GM21576 (cell line): ENCODE measurements around the gene HLA-DRA.
"Not testable (repeated sequence)": the region's sequence is repeated elsewhere in the genome, so short reads cannot be mapped to it uniquely, and the experiment has no call there.

Source experiments
- ATAC-seq: cut with Tn5 transposase; IDR thresholded peaks from one replicate; pipeline ENCODE4 v1.9.1; 2021; ENCODE audit warnings: mild to moderate bottlenecking, moderate library complexity; ENCODE audit not compliant: unreplicated experiment

The HLA-DRA gene

GRCh38 chr6:32430179-32430578 lies 9.5 kb upstream of the HLA-DRA start:
- ATAC-seq: no peak

- ATAC-seq: no peak
These were observed 8.5 kb upstream of the HLA-DRA start for GRCh38 chr6:32431142-32431541.

- ATAC-seq: no peak
These were observed 7.6 kb upstream of the HLA-DRA start for GRCh38 chr6:32432050-32432450.

- ATAC-seq: not testable (repeated sequence)
These were observed 5.7 kb upstream of the HLA-DRA start for GRCh38 chr6:32433950-32434349.

DNA sequence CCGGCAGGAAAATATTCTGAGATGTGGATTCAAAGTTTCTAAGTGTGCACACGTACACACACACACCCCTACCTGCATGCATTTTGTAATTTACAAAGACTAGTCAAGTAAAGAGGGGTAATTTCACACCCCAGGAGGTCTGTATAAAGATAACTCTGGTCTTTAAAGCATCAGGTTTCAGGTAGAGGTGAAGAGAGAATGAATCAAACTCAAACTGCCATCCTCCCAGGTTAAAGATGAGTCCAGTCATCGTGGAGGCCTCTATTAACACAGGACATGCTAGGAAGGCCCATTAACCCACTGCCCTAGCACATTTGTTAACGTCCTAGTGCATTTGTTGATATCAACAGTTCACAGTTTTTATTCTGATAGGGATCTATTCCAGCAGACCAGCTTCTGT lies 3.5 kb upstream of the HLA-DRA start:
- ATAC-seq: no peak

DNA sequence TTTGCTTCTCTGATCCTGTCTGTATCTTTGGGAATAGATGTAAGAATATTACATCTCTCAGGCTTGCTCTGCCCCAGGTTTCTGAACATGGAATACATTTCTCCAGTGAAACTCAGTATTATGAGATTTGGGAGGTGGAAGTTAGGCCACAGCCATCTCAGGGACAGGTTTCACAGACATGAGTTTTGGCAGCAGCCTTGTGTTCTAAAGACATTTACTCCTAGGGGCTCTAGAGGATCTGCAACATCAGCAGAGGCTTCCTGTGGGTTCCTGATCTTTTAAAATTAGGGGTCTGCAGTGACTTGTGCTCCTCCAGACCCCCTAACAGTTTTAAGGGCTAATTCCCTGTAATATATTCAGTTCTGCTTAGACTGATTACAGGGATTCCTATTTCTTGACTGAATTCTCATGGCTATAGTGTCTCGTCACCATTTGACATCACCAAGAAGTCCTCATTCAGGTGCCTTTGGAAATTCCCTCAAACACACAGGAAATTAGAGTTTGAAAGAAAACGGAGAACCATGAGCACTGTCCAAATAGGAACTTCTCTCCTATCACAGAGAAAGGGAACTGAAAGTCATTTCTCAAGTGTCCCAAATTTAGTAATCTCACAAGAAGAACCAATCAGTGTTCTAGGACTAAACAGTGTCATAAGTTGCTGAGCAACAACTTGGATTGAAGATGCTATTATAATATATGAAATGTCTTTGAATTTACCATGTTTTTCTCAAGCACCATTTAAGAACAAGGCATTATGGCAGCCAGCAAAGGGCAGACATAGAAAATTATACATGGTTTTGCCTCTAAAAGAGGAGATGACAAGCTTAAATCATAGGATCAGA lies 2.5 kb upstream of the HLA-DRA start:
- peak; percentile 50 for ATAC-seq

- no peak for ATAC-seq
These were observed 548 bp upstream of the HLA-DRA start for GRCh38 chr6:32439139-32439538.

GRCh38 chr6:32442243-32442667 lies 2.6 kb downstream of the HLA-DRA start:
- ATAC-seq: no peak

DNA sequence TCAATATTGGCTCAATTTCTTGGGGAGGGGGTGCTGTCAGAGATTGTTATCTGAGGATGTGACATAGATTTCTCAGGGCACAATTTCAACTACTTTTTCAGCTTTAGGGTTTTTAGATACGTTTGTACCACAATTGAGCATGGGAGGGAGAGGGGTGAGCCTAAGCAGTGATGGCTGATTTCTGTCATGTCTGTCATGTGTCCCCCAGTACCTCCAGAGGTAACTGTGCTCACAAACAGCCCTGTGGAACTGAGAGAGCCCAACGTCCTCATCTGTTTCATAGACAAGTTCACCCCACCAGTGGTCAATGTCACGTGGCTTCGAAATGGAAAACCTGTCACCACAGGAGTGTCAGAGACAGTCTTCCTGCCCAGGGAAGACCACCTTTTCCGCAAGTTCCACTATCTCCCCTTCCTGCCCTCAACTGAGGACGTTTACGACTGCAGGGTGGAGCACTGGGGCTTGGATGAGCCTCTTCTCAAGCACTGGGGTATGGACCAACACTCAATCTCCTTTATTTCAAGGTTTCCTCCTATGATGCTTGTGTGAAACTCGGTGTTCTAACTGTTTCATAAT lies 3.4 kb downstream of the HLA-DRA start:
- no peak for ATAC-seq

- ATAC-seq: no peak
These were observed 4.7 kb downstream of the HLA-DRA start for GRCh38 chr6:32444433-32444832.

DNA sequence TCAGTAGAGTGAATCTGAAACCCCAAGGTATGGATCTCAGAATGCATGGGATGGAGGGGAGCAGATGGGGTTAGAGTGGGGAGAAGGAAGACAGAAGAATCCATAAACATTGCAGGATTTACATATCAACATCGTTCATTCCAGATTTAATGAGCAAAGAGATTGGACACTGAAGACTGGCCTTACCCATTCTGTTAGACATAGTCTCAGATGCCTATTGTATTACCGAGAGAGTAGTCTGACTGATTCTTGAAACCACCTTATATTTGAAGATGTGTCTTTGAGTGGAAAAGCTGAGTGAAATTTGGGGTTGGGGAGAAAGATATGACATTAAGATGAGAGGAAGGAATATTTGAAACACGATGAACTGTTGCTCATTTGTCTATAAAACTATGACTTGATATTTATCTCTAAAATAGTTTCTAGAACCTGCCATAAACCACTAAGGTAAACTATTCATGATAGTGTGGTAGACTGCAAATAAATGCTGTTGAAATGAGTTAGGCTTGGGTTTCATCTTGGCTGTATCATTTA lies 5.7 kb downstream of the HLA-DRA start:
- no peak for ATAC-seq

DNA sequence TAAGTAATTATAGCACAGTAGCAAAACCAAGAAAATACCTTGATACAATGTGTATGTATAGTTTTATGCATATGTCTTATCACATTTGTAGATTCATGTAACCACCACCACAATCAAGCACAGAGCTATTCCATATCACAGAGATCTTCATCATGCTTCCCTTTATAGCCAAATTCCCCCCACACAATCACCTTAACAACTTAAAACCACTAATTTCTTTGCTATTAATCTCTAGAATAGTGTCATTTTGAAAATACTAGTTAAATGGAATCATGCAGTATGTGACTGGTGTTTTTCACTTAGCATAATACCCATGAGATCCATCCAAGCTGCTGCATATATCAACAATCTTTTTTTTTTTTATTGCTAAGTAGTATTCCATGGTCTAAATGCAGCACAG lies 8.2 kb downstream of the HLA-DRA start:
- no peak for ATAC-seq

DNA sequence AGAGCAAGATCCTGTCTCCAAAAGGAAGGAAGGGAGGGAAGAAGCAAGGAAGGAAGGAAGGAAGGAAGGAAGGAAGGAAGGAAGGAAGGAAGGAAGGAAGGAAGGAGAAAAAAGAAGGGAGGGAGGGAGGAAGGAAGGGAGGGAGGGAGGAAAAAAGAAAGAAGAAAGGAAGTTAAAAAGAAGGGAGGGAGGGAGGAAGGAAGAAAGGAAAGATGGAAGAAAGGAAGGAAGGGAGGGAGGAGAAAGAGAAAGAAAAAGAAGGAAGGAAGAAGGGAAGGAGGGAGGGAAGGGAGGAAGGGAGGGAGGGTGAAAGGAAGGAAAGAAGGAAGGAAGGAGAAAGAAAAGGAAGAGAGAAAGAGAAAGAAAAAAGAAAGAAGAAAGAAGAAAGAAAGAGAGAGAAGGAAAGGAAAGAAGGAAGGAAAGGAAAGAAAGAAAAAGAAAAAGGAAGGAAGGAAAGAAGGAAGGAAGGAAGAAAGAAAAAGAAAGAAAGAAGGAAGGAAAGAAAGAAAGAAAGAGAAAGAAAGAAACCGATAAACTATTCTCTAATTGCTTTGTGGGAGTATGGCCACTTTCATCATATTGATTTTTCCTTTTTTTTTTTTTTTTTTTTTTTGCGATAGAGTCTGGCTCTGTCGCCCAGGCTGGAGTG lies 9.5 kb downstream of the HLA-DRA start:
- no peak for ATAC-seq

GRCh38 chr6:32457054-32457453 lies 17.4 kb downstream of the HLA-DRA start:
- ATAC-seq: no peak

DNA sequence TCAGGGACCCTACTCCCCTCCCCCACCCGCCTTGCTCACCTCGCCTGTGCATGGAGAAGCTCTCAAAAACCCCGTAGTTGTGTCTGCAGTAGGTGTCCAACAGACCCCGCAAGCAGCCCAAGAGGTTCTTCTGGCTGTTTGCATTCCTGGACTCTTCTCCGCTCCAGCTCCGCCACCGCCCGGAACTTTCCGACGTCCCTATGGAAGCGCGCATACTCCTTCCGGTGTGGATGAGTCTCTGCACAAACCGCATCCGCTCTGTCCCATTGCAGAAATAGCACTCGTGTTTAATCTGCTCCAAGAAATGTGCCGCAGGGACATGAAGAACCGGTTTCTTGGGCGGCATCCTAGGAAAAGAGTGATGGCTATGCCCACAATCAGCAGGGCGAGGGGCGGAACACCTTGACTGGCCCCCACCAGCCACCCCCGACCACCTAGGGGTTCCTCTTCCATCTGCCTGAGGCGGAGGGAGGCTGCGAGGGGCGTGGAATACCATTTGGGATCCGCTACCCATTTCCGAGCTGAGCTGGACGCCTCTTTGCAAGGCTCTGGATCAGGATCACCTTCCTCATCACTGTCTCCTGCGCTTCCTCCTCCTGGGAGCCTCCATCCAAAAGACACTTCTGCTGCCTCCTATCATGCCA lies 20.2 kb downstream of the HLA-DRA start:
- no peak for ATAC-seq

GRCh38 chr6:32460528-32460927 lies 20.8 kb downstream of the HLA-DRA start:
- no peak for ATAC-seq

GRCh38 chr6:32461493-32461892 lies 21.8 kb downstream of the HLA-DRA start:
- no peak for ATAC-seq

DNA sequence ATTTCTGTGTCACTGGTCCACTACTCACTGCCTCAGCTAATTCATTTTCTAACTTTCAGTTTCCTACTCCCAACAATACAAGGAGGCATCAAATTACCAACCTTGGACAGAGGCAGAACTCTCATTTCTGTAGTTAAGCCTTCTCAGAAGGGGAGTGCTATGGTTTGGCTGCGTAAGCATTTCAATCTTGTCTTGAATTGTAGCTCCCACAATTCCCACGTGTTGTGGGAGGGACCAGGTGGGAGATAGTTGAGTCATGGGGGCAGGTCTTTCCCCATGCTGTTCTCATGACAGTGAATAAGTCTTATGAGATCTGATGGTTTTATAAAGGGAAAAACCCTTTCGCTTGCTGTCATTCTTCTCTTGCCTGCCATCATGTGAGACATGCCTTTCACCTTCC lies 22.9 kb downstream of the HLA-DRA start:
- ATAC-seq: no peak

- ATAC-seq: not testable (repeated sequence)
These were observed 28.2 kb downstream of the HLA-DRA start for GRCh38 chr6:32467743-32468503.

DNA sequence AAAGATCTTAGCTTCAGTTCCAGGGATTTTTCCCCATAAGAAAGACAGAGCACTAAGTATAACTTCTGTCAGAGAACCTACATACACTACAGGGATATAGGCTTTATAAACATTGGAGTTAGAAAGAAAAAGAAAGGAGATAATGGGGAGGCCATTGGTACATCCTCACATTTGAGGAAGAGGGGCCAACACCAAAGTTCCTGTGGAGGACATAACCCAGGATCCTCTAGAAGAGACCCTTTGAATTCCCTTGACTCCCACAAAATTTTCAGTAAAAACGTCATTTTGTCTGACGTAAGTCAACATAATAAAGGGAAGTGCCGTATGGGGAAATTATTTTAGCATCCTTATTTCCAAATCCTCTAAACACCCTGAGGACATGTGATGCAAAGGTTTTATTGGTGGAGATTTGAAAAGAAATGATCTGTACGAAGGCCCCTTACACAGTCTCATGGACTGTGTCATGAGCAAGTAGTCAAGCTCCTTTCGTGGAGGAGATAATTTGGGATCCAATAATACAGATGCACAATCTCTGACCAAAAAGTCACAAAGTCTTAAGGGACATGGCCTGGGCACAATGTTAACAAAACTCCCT lies 33.2 kb downstream of the HLA-DRA start:
- no peak for ATAC-seq
